ENCODE results near the gene VAMP5.
"Not testable (repeated sequence)": the region's sequence is repeated elsewhere in the genome, so short reads cannot be mapped to it uniquely, and the experiment has no call there.

VAMP5 gene

DNA sequence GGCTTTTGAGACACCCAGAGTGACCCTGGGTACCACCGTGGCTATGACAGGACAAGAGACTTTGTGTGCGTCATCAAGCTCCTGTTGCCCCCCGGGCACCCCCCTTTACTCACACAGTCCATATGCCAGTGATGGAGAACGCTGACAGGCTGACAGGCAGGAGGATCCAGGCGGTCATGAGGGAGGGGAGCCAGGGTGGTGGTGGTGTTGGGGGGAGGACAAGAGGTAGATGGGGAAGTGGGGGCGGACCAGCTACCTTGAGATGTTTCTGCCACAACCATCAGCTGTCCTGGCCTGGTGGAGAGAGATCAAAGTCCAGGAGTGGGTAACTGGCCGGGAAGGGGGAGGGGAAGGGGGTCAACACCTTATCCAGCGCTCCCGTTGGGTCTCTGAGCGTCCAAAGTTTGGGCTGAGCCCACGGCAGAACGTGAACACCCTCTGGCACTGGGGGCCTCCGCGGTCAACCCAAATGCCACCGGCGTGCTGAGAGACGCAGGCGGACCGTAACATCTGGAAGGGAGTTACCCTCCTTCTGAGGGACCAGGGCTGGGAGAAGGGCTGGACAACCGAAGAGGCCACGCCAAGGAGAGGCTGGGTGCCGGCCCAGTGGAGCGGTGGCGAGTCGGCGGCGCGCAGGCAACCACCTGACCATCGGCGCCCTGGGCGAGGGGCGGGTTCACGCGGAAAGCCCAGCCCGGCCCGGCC is 17.7 kb downstream of the VAMP5 start:
- DNase-seq = no peak

DNA sequence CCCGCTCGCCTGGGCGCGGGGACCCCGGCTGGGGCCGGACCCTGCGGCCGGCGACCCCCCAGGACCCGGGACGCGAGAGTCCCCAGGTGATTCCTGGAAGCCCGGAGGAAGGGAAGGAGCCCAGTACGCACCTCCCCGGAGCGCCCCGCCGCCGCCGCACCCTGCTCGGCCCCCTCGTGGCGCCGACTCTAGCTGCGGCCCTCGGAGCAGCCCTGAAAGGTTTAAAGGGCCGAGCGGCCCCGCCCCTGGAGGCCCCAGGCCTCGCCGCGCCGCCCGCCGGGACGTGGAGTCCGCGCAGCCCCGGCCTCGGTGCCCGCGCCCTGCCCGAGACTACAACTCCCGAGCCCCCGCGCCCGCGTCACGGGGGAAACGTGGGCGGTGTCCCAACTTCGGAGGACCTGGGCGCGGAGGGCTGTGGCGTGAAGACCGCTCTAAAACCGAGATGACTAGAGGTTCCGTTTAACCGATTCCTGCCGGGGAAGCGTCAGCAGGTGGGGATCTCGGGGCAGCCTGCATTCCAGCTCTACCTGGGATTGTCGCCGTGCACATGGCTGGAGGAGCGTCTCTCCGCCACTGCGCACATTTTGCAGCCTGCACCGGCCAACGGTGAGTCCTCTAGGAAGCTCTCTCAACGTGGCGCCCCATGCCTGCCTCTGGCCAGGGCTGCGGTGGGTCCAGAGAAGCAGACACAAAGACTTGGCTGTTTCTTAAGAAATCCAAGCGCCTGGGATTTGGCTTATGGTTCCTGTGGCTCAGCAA is 18.4 kb downstream of the VAMP5 start, which contains the start of gene TMEM150A:
Gene TMEM150A, minus strand, starts transcription at position 223 of the 759 bp plus-strand sequence. CDS start 750 bp downstream, outside the sequence.
- peak; percentile 92 for DNase-seq

DNA sequence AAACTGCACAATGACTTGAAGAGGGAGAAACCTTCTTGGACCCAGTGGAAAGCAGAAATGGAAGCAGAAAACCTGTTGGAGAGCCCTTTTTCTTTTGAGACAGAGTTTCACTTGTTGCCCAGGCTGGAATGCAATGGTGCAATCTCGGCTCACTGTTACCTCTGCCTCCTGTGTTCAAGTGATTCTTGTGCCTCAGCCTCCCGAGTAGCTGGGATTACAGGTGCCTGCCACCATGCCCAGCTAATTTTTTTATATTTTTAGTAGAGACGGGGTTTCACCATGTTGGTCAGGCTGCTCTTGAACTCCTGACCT is 19.9 kb downstream of the VAMP5 start:
- DNase-seq = not testable (repeated sequence)

DNA sequence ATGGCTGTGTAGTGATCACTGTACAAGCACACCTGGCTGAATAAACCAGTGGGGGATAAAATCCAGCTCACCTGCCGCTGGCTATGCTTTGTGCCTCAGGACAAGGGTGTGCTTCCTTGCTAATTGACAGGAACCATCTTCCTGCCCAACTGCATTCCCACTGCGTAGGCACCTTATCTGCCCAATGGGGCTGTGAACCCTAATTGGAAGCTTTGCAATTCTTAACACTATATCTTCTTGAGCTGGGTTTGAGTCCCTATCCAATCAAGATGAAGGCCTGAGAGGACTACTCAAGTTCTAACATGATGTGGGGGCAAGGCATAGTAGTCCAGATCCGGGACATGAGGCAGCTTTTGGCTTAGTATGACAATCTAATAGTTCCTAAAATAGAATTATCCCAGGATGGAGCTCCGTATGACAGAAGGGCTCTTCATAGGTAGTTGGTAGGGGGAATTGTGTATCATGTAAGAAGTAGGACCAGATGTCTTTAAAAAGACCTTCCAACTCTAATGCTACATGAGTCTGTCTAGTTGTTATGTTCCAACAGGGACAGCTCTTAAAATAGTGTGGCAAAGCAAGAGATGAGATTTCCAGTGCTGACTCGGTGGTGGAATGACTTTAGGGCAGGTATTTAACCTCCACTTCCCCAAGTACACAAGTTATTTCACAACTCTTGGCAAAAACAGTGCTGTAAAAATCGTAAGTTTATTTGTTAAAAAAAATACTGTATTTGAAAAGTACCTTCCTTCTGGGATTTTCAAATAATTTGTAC is 20.5 kb downstream of the VAMP5 start:
- no peak for DNase-seq

DNA sequence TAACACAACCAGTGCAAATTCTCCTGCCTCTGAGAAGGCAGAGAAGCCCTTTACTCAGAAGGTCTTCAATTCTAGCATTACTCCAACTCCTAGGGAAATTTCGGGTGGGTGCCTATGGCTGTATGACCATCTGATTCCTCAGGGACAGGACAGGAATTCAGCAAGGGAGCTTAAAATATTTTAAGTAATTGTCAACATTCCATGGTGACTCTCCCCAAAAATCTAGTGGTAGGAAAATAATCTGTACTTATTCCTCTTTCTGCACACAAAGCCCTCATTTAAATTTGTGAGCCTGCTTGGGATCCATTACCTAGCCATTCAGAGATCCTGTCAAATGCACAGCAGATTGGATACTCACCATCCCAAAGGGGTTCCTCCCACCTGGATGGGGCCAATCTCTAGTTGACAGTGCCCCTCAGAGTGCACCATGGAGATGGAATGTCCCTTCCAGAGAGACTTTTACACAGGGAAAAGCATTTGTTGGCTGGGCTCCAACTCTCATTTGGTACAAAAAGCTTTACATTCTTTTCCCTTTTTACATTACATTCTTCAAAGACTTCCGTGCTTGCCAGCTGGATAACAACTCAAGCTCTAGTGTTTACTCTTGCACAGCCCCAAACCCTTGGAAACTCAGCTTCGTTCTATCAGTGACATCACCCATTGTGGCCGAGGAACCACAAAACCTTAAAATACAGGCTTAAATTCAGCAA is 21.3 kb downstream of the VAMP5 start:
- no peak for DNase-seq

GRCh38 chr2:85606116-85606455 is 21.9 kb downstream of the VAMP5 start:
- DNase-seq = no peak

GRCh38 chr2:85607268-85608215 is 23.3 kb downstream of the VAMP5 start:
- DNase-seq = no peak

- no peak for DNase-seq
These were observed 27.0 kb downstream of the VAMP5 start for GRCh38 chr2:85611217-85611704.

DNA sequence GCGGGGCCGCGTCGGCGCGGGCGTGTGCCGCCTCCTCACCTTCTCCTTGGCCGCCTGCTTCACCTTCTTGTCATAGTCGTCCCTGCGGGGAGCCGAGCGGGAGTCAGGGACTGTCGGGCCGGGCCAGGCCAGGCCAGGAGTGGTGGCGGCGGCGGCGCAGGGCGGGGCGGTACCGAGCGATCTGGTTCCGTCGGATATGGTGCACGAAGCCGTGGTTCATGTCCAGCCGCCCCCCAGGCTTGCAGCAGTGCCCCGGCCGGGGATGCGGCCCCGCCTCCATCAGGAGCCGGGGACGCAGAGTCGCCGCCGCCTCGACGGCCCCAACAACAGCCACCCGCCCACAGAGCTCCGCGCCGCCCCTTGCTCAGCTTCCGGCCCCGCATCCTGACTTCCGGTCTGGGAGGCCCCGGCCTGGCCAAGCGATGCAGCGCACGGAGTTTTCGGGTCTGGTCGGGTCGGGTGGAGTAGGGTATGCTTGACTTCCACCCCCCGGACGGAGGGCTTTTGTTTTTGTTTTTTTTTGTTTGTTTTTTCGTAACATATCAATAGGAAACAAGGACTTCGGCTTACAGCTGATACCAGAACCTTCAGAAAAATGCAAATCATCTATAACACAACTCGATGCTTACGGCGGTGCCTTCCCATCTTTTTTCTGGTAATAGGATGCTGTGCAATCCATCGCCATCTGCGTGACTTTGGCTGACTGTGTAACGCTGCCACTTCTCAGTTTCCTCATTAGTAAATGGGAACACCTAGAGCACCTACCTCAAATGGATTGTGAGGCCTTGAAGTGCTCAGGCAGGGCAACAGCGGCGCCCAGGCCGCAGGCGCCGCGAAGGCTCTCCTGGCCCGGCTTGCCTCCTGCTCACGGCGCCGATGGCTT is 27.7 kb downstream of the VAMP5 start, which contains the start of gene C2orf68:
Gene C2orf68, minus strand, starts transcription at position 362 of the 883 bp plus-strand sequence. Its CDS starts 82 bp downstream, at position 280.
- DNase-seq = peak; percentile 96

DNA sequence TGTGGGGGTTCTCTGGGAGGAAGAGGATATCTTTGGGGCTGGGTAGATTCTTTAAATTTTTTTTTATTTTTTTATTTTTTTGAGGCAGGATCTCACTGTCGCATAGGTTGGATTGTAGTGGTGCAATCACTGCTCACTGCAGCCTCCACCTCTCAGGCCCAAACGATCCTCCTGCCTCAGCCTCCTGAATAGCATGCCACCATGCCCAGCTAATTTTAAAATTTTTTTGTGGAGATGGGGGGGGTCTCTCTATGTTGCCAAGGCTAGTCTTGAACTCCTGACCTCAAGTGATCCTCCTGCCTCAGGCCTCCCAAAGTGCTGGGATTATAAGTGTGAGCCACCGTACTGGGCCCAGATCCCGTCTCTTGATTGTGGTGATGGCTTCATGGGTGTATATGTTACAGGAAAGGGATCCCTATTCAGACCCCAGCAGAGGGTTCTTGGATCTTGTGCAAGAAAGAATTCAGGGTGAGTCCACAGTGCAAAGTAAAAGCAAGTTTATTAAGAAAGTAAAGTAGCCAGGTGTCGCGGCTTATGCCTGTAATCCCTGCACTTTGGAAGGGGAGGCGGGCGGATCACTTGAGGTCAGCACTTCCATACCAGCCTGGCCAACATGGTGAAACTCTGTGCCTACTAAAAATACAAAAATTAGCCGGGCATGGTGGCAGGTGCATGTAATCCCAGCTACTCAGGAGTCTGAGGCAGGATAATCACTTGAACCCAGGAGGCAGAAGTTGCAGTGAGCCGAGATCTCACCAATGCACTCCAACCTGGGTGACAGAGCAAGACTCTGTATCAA is 29.7 kb downstream of the VAMP5 start:
- no peak for DNase-seq

DNA sequence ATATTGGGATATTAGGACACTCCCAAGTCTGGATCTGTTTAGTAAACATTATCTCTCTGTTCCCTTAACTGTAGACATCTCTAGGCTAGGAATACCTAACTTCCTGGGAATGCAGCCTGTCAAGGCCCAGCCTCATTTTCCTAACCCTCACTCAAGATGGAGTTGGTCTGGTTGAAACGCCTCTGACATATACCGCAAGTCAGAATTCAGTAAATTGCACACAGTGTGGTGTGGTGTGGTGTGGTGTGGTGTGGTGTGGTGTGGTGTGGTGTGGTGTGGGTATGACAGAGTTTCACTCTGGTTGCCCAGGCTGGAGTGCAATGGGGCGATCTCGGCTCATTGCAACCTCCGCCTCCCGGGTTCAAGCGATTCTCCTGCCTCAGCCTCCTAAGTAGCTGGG is 30.5 kb downstream of the VAMP5 start:
- DNase-seq = not testable (repeated sequence)

- DNase-seq = no peak
These were observed 31.1 kb downstream of the VAMP5 start for GRCh38 chr2:85615413-85615728.

DNA sequence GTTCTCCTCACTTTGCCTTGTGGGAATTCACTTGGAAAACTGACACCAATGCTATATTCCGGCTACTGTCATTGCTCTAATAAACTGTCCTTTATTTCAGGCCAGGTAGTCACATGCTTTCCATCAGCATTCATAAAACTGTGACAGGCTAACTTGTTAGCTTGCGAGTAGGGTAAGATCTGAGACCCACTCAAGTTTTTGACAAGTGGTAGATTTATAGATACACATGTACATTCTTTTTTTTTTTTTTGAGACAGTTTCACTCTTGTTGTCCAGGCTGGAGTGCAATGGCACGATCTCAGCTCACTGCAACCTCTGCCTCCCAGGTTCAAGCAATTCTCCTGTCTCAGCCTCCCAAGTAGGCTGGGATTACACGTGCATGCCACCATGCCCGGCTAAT is 33.5 kb downstream of the VAMP5 start:
- not testable (repeated sequence) for DNase-seq

- no peak for DNase-seq
These were observed 35.4 kb downstream of the VAMP5 start for GRCh38 chr2:85619617-85620016.

DNA sequence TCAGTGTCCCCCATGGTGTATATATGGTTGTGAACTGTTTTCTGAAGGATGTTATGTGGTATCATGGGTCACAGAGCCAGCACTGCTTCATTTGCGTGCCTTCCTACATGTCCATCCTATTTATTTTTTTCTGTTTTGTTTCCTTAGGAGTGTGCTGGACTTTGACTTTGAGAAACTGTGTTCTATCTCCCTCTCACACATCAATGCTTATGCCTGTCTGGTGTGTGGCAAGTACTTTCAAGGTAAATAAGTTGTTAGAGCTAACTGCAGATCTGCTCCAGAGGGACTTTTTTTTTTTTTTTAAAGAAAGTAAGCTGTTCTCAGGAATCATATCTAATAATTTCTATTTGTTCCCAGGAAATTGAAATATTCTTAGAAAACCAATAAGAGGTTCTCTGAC is 37.1 kb downstream of the VAMP5 start:
- DNase-seq = no peak

DNA sequence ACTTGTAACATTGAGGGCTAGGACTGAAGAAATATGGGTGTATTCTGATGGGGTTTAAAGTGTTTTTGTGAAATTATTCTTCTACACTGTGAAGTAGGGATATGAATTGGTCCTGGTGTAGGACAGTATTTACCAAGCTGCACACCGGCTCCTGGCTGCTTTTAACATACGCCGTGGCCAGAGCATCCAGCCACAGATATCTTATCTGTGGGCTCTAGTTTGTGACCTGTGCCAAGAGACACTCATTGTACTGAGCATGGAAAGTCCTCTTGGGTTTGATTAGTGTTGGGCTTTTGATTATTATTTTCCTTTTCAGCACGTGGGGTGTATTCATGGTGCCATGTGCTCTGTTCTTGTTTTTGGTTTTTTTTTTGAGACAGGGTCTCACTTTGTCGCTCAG is 39.8 kb downstream of the VAMP5 start:
- no peak for DNase-seq

GRCh38 chr2:85628658-85629057 is 44.4 kb downstream of the VAMP5 start:
- DNase-seq = no peak

- no peak for DNase-seq
These were observed 47.1 kb downstream of the VAMP5 start for GRCh38 chr2:85631316-85631715.

- no peak for DNase-seq
These were observed 50.8 kb downstream of the VAMP5 start for GRCh38 chr2:85635011-85635410.

- no peak for DNase-seq
These were observed 51.4 kb downstream of the VAMP5 start for GRCh38 chr2:85635636-85636035.

Measured in retina (tissue), 1 donor.